Measurements from ENCODE around the gene CTNND1.
A peak's percentile ranks its signal among the peaks of the same experiment; 100 is the strongest.

DNA sequence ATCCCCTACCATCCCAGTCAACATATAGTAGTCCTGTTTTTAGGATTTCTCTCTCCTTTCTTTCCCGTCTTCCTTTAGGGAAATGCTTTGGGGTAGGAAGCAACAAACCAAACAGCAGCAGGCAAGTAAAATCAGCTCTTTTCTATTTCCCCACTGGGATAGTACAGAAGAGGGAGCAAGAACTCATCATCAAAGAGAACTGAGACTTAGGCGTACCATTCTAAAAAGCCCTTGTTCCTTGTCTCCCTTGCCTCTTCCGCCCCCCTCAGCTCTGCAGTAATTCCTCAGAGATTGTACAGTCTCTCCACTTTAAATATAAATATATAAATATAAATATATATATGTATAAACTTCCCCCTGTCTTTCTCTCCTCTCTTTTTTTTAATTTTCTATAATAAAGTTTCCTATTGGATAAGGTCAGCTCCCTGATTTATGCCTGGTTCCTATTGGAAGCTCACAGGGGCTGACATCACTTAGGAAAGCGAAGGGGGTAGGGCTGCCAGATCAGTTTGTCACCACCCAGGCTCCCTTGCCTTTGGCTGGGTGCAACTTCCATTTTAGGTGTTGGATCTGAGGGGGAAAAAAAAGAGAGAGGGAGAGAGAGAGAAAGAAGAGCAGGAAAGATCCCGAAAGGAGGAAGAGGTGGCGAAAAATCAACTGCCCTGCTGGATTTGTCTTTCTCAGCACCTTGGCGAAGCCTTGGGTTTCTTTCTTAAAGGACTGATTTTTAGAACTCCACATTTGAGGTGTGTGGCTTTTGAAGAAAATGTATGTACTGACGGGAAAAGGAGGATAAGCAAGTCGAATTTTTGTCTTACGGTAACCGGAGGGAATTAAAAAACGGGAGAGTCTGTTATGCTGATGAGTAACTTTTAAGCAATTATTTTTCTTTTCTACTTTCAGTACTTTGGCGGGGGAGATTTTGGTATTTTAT lies at the start of gene CTNND1:
- TF ChIP-seq CEBPG (CRISPR knock-in tag; IDR thresholded peaks at IDR 0.05) (no peak), CEBPG (tag; conservative IDR thresholded peaks at IDR 0.05 in 1 of 2, IDR thresholded peaks at IDR 0.05 in 1 of 2) (no peak), ELF1 (tag; IDR thresholded peaks at IDR 0.05) (no peak), MYBL2 (IDR thresholded peaks at IDR 0.05; ENCODE audit: low read depth) (peak; percentile 57; the same call in 1 of the 2 replicates), MYBL2 (CRISPR knock-in tag; IDR thresholded peaks at IDR 0.05; ENCODE audit: borderline replicate concordance) (no peak), POLR2AphosphoS5 (IDR thresholded peaks at IDR 0.05; ENCODE audit: control insufficient read depth, insufficient read depth, low read depth, low read length) (peak; percentile 88), MTF1 (CRISPR knock-in tag; IDR thresholded peaks at IDR 0.05; ENCODE audit: borderline replicate concordance) (no peak), CTCF (IDR thresholded peaks at IDR 0.05 in 2 of 3, conservative IDR thresholded peaks at IDR 0.05 in 1 of 3; ENCODE audit: insufficient read depth in 2 of 3, low read depth in 1 of 3, low read length in 3 of 3) (no peak), HNRNPL (IDR thresholded peaks at IDR 0.05; ENCODE audit: low read depth, low read length) (no peak), ZFP36 (IDR thresholded peaks at IDR 0.05; ENCODE audit: low read depth, low read length, partially characterized antibody) (no peak), SETDB1 (IDR thresholded peaks at IDR 0.05; ENCODE audit: low read length) (no peak), TARDBP (IDR thresholded peaks at IDR 0.05) (no peak), EP300 (IDR thresholded peaks at IDR 0.05; ENCODE audit: low read length) (peak; percentile 67)
- TF ChIP-seq, protein P1, sequence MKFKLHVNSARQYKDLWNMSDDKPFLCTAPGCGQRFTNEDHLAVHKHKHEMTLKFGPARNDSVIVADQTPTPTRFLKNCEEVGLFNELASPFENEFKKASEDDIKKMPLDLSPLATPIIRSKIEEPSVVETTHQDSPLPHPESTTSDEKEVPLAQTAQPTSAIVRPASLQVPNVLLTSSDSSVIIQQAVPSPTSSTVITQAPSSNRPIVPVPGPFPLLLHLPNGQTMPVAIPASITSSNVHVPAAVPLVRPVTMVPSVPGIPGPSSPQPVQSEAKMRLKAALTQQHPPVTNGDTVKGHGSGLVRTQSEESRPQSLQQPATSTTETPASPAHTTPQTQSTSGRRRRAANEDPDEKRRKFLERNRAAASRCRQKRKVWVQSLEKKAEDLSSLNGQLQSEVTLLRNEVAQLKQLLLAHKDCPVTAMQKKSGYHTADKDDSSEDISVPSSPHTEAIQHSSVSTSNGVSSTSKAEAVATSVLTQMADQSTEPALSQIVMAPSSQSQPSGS (CRISPR knock-in tag; IDR thresholded peaks at IDR 0.05): no peak
- TF ChIP-seq, protein P2, sequence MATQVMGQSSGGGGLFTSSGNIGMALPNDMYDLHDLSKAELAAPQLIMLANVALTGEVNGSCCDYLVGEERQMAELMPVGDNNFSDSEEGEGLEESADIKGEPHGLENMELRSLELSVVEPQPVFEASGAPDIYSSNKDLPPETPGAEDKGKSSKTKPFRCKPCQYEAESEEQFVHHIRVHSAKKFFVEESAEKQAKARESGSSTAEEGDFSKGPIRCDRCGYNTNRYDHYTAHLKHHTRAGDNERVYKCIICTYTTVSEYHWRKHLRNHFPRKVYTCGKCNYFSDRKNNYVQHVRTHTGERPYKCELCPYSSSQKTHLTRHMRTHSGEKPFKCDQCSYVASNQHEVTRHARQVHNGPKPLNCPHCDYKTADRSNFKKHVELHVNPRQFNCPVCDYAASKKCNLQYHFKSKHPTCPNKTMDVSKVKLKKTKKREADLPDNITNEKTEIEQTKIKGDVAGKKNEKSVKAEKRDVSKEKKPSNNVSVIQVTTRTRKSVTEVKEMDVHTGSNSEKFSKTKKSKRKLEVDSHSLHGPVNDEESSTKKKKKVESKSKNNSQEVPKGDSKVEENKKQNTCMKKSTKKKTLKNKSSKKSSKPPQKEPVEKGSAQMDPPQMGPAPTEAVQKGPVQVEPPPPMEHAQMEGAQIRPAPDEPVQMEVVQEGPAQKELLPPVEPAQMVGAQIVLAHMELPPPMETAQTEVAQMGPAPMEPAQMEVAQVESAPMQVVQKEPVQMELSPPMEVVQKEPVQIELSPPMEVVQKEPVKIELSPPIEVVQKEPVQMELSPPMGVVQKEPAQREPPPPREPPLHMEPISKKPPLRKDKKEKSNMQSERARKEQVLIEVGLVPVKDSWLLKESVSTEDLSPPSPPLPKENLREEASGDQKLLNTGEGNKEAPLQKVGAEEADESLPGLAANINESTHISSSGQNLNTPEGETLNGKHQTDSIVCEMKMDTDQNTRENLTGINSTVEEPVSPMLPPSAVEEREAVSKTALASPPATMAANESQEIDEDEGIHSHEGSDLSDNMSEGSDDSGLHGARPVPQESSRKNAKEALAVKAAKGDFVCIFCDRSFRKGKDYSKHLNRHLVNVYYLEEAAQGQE (IDR thresholded peaks at IDR 0.05; ENCODE audit: borderline replicate concordance): no peak
- TF ChIP-seq, protein P2 (CRISPR knock-in tag; IDR thresholded peaks at IDR 0.05; ENCODE audit: low read depth): no peak
- TF ChIP-seq, protein P3, sequence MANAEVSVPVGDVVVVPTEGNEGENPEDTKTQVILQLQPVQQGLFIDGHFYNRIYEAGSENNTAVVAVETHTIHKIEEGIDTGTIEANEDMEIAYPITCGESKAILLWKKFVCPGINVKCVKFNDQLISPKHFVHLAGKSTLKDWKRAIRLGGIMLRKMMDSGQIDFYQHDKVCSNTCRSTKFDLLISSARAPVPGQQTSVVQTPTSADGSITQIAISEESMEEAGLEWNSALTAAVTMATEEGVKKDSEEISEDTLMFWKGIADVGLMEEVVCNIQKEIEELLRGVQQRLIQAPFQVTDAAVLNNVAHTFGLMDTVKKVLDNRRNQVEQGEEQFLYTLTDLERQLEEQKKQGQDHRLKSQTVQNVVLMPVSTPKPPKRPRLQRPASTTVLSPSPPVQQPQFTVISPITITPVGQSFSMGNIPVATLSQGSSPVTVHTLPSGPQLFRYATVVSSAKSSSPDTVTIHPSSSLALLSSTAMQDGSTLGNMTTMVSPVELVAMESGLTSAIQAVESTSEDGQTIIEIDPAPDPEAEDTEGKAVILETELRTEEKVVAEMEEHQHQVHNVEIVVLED (CRISPR knock-in tag; IDR thresholded peaks at IDR 0.05): no peak

All from K562 (cell line).